Measurements from ENCODE around the gene TMEM200A.

- TF ChIP-seq CTCF (IDR thresholded peaks at IDR 0.05) = no peak
- no peak for TF ChIP-seq POLR2A (IDR thresholded peaks at IDR 0.05)
Measured at GRCh38 chr6:130417951-130418350, 52.1 kb downstream of the TMEM200A start.

Data from body of pancreas (tissue), 4 donors.